Endothelial cell of umbilical vein (primary cell): ENCODE data around the gene AAGAB. TPM values are rescaled to one million over a fixed set of nuclear protein-coding genes. Genes with fewer than 3 reads are reported as not detected.

Experiments
- BruUV-seq: library from RNA; stranded (reverse); fragments of 400-500 nt; replicated peaks from 2 replicates; lab custom pipeline; 2021; lab: Mats Ljungman, UMichigan
- CTCF ChIA-PET: fragments of 300-600, 350-600 bp; sonication (Branson Sonifier 250); formaldehyde crosslinking; loops from one replicate; lab custom pipeline; 2021; ENCODE audit warnings: antibody characterized with exemption, inconsistent platforms; lab: Charles Lee
- POLR2A ChIA-PET: fragments of 300-600, 350-600 bp; sonication (Branson Sonifier 250); formaldehyde crosslinking; loops from one replicate; lab custom pipeline; 2021; ENCODE audit warnings: antibody characterized with exemption, inconsistent platforms; lab: Charles Lee
- DNase-seq: peaks from one replicate; pipeline ENCODE4 v3.0.0-alpha.2; 2011; ENCODE audit warnings: low read depth, low spot score
- FAIRE-seq: peaks from 2 replicates; lab custom pipeline; 2011; peaks lifted over from hg19 to GRCh38; lab: Jason Lieb, UNC
- H2AFZ ChIP-seq: 2 replicates; pipeline ENCODE4 v1.6.0; 2012; ENCODE audit warnings: low read depth, low read length, control low read depth, inconsistent platforms
- H3K27ac ChIP-seq: 2 replicates; pipeline ENCODE4 v1.5.1; 2011; ENCODE audit warnings: low read depth, mild to moderate bottlenecking, control low read depth, low read length, moderate library complexity; ENCODE audit not compliant: insufficient read depth
- H3K27me3 ChIP-seq, 2 experiments: 2 replicates each; pipeline versions ENCODE4 v1.6.0 to v1.6.1; 2011; ENCODE audit warnings: low read length in 2 of 2, mixed read lengths in 1 of 2; ENCODE audit not compliant: control insufficient read depth in 2 of 2, insufficient read depth in 2 of 2
- H3K36me3 ChIP-seq, 2 experiments: 2 replicates in 1 of 2; 3 replicates in 1 of 2; pipeline ENCODE4 v1.5.1; 2011; ENCODE audit warnings: low read length in 2 of 2, mild to moderate bottlenecking in 1 of 2, moderate library complexity in 1 of 2; ENCODE audit not compliant: control insufficient read depth in 2 of 2, insufficient read depth in 2 of 2; ENCODE audit errors: extremely low read depth in 1 of 2
- H3K4me1 ChIP-seq: 3 replicates; pipeline ENCODE4 v1.5.1; 2011; ENCODE audit warnings: mild to moderate bottlenecking, low read length; ENCODE audit not compliant: control insufficient read depth, insufficient read depth; ENCODE audit errors: extremely low read depth
- H3K4me2 ChIP-seq: 2 replicates; pipeline ENCODE4 v1.6.1; 2011; ENCODE audit warnings: low read length, control low read depth, mixed read lengths; ENCODE audit not compliant: insufficient read depth
- H3K4me3 ChIP-seq, 3 experiments: fragments of 200-600 bp in 1 of 3; sonication (generic), shearing (Covaris generic) in 1 of 3; replicated peaks in 1 of 3; 2 replicates each; pipeline ENCODE4 v1.5.1; 2011 to 2016; ENCODE audit warnings: control low read depth in 3 of 3, low read length in 3 of 3, mild to moderate bottlenecking in 2 of 3, inconsistent platforms in 1 of 3, low read depth in 1 of 3, moderate library complexity in 1 of 3; ENCODE audit not compliant: insufficient read depth in 1 of 3
- H3K79me2 ChIP-seq: 2 replicates; pipeline ENCODE4 v1.6.0; 2012; ENCODE audit warnings: low read length, inconsistent platforms; ENCODE audit not compliant: control insufficient read depth, insufficient read depth
- H3K9ac ChIP-seq: replicated peaks from 2 replicates; pipeline ENCODE3; 2011; ENCODE audit warnings: low read length, control low read depth; ENCODE audit not compliant: insufficient read depth; ENCODE audit errors: extremely low read depth
- H3K9me1 ChIP-seq: replicated peaks from 3 replicates; pipeline ENCODE4 v1.6.0; 2011; ENCODE audit warnings: mild to moderate bottlenecking, low read length; ENCODE audit not compliant: control insufficient read depth, insufficient read depth; ENCODE audit errors: extremely low read depth
- H3K9me3 ChIP-seq: replicated peaks from 2 replicates; pipeline ENCODE4 v1.5.1; 2012; ENCODE audit warnings: low read length, inconsistent platforms; ENCODE audit not compliant: control insufficient read depth, insufficient read depth
- H4K20me1 ChIP-seq: replicated peaks from 2 replicates; pipeline ENCODE3; 2011; ENCODE audit warnings: mild to moderate bottlenecking, low read length; ENCODE audit not compliant: control insufficient read depth, insufficient read depth; ENCODE audit errors: extremely low read depth
- CTCF ChIP-seq, 2 donors: IDR thresholded peaks; 1 replicate in 1 of 2; 2 replicates in 1 of 2; pipeline ENCODE4 v1.5.1; 2011; ENCODE audit warnings: low read length in 2 of 2, mild to moderate bottlenecking in 2 of 2, moderate library complexity in 2 of 2, control low read depth in 1 of 2, inconsistent platforms in 1 of 2, low read depth in 1 of 2; ENCODE audit not compliant: insufficient read depth in 1 of 2; ENCODE audit errors: extremely low read depth in 1 of 2
- EZH2 ChIP-seq: IDR thresholded peaks from 2 replicates; pipeline ENCODE4 v1.6.1; 2012; ENCODE audit warnings: borderline replicate concordance, low read depth, mild to moderate bottlenecking, moderate library complexity, low read length, inconsistent platforms; ENCODE audit not compliant: severe bottlenecking
- FOS ChIP-seq: IDR thresholded peaks from 2 replicates; pipeline ENCODE4 v1.6.1; 2011; ENCODE audit warnings: mild to moderate bottlenecking, low read length, moderate library complexity, borderline replicate concordance; ENCODE audit not compliant: insufficient read depth
- GATA2 ChIP-seq: IDR thresholded peaks from 2 replicates; pipeline ENCODE4 v1.7.0; 2011; ENCODE audit warnings: low read depth, mild to moderate bottlenecking, moderate library complexity, mixed read lengths, low read length; ENCODE audit not compliant: insufficient read length, insufficient read depth
- JUN ChIP-seq: IDR thresholded peaks from 2 replicates; pipeline ENCODE4 v1.6.1; 2011; ENCODE audit warnings: borderline replicate concordance, low read depth; ENCODE audit not compliant: insufficient read length, insufficient read depth
- MAX ChIP-seq: IDR thresholded peaks from 2 replicates; pipeline ENCODE4 v1.6.1; 2011; ENCODE audit not compliant: insufficient read depth, insufficient read length
- MYC ChIP-seq: IDR thresholded peaks from one replicate; pipeline ENCODE4 v1.6.1; 2011; ENCODE audit warnings: mild to moderate bottlenecking, low read depth, low read length
- POLR2A ChIP-seq: IDR thresholded peaks from 2 replicates; pipeline ENCODE4 v1.6.1; 2012; ENCODE audit warnings: low read depth, mild to moderate bottlenecking, control low read depth, low read length
- POLR2AphosphoS5 ChIP-seq: IDR thresholded peaks from 2 replicates; pipeline ENCODE4 v1.6.1; 2012; ENCODE audit warnings: low read depth, mild to moderate bottlenecking, control low read depth, low read length, moderate library complexity; ENCODE audit not compliant: insufficient read depth
- dilution Hi-C: fragments of 300-500 bp; cut with MboI; formaldehyde crosslinking; loops from one replicate; pipeline ENCODE4 v1.15.0; 2019; ENCODE audit warnings: low sequenced_read_pairs; ENCODE audit not compliant: extremely low pct_ligation_motif_present
- intact Hi-C: fragments of 100-400 bp; cut with micrococcal nuclease; formaldehyde crosslinking; loops from one replicate; pipeline ENCODE4 v1.10.0; 2022
- polyA plus RNA-seq, 4 experiments: library from polyadenylated mRNA; depleted of rRNA in 3 of 4; stranded (reverse) in 3 of 4; unstranded in 1 of 4; fragments of >200 nt; gene quantifications; 2 replicates each; pipeline versions ENCODE4 v1.2.1 to v1.2.3, GENCODE V29; 2011 to 2012; ENCODE audit warnings: missing spikeins in 1 of 4
- total RNA-seq: library from RNA; stranded (reverse); gene quantifications from 2 replicates; pipeline ENCODE4 v1.2.3, GENCODE V29; 2021

AAGAB gene
- total and polyA plus RNA-seq, 2 donors (not counting 3 experiments of a cell fraction or from before 2014, with no cell fraction given): 21.2 to 42.6 TPM

GRCh38 chr15:67207555-67208207 lies 46.8 kb downstream of the AAGAB start:
- H3K9me1 ChIP-seq: no peaks in the 10 kb centered on the region
- H4K20me1 ChIP-seq: no peaks in the 10 kb centered on the region
- no peak for FAIRE-seq
- dilution Hi-C loops: no loop called here
- H3K4me1 ChIP-seq: no peaks in the 10 kb centered on the region
- intact Hi-C loops: no loop called here
- H3K9ac ChIP-seq: no peak overlapping the region
- no peak overlapping the region for H3K4me2 ChIP-seq
- DNase-seq: no peak
- H3K27ac ChIP-seq: no peak overlapping the region
- H3K36me3 ChIP-seq: no peaks in the 10 kb centered on the region
- CTCF ChIA-PET: no interaction called here
- TF ChIP-seq POLR2A (no peak), JUN (no peak), GATA2 (no peak), POLR2AphosphoS5 (no peak), CTCF (IDR thresholded peaks at IDR 0.05; ENCODE audit: extremely low read depth in 1 of 2, insufficient read depth in 1 of 2, low read depth in 1 of 2, low read length in 2 of 2) (no peak), FOS (no peak), MAX (no peak), MYC (no peak), EZH2 (no peak)
- BruUV-seq: no TSS peak
- no peaks in the 10 kb centered on the region for H3K79me2 ChIP-seq
- H3K27me3 ChIP-seq: no peaks in the 10 kb centered on the region
- H3K9me3 ChIP-seq: no peaks in the 10 kb centered on the region
- POLR2A ChIA-PET: no interaction called here
- no peak overlapping the region for H3K4me3 ChIP-seq
- no peak overlapping the region for H2AFZ ChIP-seq
